HG03097 (cell line): Measurements from ENCODE around the gene LIN28A.
"Not testable (repeated sequence)": the region's sequence is repeated elsewhere in the genome, so short reads cannot be mapped to it uniquely, and the experiment has no call there.

ENCODE experiments used
- ATAC-seq: cut with Tn5 transposase; IDR thresholded peaks from one replicate; pipeline ENCODE4 v1.9.1; 2021; ENCODE audit not compliant: unreplicated experiment, low FRiP score

Gene LIN28A

GRCh38 chr1:26385063-26385462 is 25.6 kb upstream of the LIN28A start:
- ATAC-seq = not testable (repeated sequence)

DNA sequence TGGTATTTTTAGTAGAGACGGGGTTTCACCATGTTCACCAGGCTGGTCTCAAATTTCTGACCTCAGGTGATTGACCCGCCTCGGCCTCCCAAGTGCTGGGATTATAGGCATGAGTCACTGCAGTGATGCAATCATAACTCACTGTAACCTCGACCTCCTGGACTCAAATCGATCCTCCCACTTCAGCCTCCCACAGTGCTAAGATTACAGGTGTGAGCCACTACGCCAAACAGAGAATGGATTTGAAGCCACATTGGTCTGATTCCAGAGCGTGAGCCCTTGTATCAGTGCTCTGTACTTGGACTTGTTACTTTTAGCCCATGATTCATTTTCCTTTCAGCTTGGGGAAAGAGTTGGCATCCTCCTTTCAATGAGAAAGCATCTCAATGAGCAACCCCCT is 23.2 kb upstream of the LIN28A start:
- no peak for ATAC-seq

DNA sequence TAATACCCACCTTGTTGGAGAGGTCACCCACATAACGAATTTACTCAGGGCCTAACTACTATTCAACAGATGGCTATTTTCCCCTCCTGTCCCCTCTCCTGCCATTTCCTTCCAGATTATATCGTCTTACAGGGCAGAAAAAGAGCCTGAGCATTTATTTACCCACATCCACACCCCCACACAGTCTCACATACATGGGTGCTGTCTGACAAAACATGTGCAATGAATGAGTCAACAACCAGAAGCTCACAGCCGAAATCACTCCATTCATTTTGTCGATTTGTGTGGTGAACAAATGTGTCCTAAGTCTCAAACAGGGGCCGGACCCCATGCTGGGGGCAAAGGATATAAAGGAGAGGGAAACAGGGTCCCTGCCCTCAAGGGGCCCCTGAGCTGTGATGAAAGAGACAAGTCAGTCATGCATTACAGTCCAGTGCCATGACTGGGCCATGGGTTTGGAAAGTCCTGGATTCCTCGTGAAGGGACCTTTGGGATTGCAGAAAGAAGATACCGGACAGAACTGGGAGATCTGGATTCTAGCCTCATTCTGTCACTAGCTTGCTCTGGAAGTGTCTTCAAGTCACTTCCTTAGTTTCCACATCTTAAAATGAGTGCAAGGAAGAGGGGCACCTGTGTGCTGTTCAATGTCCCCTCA is 21.7 kb upstream of the LIN28A start:
- ATAC-seq = no peak

DNA sequence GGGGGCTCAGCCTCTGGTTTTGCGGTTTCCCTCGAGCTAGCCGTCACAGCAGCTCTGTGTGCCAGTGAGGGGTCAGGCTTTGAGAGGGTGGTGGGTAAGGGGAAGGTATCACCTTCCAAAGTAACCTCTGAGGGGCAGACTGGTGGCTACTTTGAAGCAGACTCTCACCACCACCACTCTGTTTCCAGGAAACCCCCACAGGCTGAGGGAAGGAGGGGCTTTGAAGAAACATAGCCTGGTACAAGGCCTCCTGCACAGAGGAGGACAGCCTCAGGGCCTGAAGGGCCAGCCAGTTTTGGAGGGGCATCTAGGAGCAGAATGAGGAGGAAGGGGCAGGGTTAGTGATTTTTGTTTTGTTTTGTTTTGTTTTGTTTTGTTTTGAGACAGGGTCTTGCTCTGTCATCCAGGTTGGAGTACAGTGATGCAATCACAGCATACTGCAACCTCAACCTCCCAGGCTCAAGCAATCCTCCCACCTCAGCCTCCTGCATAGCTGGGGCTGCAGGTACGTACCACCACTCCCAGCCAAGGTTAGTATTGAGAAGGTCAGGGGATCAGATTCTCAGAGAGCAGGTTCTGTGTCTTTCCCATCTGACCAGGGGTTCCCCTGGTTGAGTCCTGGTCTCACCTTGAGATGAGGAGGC is 20.9 kb upstream of the LIN28A start:
- ATAC-seq = no peak

DNA sequence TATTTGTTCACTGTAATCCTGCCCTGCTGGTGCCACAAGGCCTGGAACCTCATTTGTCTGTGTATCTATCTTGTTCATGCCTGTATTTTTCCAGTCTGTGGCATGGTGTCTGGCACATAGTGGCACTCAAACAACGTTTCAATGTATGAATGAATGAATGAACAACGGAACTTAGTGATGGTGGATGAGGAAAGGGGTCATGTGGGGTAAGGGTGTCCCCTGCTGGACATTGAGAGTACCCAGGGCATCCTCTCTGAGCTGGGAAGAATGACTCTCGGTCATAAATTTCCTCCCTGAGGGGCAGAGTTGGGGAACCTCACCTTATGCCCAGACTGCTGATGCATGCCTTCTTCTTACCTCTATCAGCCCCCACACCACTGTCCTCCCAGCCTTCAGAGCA is 19.2 kb upstream of the LIN28A start:
- no peak for ATAC-seq

GRCh38 chr1:26395754-26396153 is 14.9 kb upstream of the LIN28A start:
- ATAC-seq = no peak

GRCh38 chr1:26399034-26399433 is 11.6 kb upstream of the LIN28A start:
- ATAC-seq = no peak

DNA sequence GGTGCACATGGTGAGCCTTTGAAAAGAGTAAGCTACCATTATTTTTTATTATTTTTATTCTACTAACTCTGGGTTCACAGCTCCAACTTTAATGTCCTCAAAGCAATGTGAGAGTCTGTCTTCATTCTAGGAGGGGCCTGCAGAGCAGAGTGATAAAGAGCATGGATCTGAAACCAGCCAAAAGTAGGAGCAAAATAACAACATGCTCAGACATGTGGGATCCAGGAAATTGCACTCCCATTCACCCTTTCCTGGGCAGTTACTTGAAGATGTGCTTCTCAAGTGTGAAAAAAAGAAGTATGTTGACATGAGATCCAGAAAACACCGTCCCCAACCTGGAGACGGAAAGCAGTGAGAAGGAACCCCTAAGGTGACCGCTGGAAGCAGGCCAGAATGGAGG is 8.7 kb upstream of the LIN28A start:
- no peak for ATAC-seq

DNA sequence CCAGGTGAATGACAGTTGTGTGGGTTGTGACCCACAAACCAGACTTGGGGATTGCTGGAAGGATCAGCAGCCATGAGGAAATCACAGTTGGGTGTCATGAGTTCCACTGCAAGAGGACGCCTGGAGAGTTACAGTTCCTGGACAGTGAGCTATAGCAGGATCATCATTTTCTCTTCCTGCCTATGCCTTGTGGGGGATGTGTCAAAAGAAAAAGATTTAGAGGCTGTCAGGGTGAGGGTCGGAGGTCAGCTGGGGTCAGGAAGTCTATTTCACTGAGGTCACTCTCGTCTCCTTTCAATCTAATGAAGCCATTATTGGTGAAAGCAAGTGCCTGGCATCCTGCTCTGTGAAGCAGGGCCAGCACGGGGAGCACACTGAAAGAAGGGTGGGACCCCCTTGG is 7.0 kb upstream of the LIN28A start:
- ATAC-seq = no peak

DNA sequence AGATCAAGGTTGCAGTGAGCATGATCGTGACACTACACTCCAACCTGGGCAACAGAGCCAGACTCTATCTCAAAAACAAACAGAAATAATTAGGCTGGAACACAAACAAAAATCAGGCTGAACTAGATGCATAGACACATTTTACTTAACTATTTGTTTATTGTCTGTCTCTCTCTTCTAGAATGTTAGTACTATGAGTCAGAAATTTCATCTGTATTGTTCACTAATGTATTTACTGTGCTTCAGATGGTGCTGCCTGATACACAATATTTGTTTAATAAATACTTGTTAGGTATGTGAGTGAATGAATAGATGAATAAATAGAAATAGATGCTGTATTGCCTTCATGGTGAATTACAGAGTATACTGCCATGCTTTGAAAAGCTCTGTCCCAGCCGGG is 6.0 kb upstream of the LIN28A start:
- ATAC-seq = no peak

- no peak for ATAC-seq
These were observed 5.2 kb upstream of the LIN28A start for GRCh38 chr1:26405281-26405915.

DNA sequence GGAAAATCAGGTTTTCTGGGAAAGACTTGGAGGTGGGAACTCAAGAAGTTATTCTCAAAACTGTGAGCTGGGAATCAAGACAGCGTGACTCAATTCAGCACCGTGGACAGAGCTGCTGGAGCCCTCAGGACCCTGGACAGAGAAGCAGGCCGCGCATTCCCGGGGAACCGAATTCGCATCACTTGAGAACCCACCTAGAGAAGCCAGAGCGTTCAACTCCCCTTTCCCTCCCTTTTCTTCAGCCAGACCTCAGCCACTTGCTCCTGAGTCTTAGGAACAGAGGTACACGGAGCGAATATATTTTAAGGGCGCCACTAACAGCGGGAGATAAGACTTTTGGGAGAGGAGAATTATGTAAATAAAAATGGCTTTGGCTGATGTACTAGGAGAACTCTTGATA is 2.0 kb upstream of the LIN28A start:
- ATAC-seq = no peak

DNA sequence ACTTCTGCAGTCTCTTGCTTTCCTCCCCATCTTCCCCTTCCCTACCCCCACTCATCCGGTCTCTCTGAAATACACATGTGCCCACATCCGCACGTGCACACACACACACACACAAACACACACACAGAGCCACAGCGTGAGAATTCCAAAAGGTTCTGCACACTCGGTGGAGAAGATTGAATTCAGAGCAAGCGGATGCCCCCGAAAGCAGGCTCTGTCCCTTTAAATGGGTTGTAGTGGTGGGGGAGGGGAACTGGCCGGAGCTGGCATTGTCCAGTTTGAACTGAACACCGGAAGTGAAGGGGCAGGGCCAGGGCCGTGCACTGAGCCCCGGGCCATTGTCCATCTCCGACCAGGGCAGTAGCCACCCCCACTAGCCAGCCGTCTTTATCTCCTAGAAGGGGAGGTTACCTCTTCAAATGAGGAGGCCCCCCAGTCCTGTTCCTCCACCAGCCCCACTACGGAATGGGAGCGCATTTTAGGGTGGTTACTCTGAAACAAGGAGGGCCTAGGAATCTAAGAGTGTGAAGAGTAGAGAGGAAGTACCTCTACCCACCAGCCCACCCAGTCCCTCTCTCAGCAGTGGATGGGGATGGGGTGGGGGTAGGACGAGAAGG is 1.3 kb upstream of the LIN28A start:
- no peak for ATAC-seq

DNA sequence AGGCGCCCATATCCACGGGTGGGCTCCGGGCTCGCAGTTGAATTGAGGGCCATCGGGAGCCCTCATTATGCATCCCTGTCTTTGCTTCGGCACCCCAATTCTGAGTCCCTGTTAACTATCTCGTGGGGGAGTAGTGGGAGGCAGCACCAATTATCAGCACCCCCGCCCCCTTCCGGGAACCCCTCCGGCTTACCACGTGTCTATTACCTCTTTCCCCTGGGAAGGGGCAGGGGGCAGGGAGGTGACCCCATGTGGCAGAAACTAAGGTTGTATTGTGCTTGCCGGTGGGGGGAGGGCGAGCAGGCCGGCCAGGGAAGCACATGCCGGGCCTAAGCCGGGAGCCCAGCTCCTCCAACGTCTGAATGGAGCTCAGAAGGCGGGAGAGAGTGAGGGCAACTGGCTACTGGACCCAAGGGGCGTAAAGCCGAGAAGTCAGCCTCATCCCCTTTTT is 1.0 kb downstream of the LIN28A start:
- no peak for ATAC-seq

DNA sequence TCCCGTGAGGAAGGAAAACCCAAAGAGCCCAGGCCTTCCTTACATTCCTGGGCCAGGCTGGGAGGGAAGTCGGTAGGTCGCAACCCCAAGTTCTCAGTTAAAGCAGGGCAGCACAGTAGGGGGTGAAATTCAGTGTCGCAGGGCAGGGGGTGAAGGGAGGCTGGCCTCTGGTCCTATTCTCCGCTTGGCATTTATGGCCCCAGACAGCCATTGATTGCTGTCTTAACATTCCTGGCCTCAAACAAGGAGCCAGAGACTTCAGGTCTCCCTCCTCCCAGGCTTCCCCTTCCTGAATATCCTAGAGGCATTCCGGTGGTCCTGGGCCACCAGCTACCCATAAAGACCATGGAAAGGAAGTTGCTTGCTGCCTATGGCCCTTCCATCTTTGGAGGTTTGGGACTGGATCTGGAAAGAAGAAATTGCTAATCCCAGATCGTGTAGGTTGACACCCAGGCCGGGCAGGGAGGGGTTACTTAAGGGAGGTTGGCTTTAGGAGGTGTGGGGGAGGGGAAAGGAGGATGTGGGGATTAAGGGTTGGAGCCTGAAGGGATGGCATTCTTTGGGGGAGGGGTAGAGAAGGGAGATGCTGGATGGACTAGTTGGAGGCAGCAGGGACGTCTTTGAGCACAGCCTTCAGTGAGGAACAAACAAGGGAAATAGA is 1.7 kb downstream of the LIN28A start:
- no peak for ATAC-seq

DNA sequence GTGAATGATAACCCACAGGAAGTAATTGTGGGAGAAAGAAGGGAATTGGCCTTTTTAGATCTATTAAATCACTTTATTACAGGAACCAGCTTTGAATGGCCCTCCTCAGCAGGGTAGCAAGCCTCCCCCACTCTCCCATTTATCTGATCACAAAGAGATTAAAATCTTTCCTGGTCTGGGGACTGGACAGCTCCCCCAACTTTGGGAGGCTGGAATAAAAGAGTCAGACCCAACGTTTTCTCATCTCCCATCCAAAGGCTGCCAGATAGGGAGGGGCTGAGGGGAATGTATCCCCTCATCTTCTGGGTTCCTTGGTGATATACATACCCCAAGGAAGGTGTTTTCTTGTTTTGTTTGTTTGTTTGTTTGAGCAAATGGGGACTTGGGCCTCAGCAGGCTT is 2.4 kb downstream of the LIN28A start:
- no peak for ATAC-seq

DNA sequence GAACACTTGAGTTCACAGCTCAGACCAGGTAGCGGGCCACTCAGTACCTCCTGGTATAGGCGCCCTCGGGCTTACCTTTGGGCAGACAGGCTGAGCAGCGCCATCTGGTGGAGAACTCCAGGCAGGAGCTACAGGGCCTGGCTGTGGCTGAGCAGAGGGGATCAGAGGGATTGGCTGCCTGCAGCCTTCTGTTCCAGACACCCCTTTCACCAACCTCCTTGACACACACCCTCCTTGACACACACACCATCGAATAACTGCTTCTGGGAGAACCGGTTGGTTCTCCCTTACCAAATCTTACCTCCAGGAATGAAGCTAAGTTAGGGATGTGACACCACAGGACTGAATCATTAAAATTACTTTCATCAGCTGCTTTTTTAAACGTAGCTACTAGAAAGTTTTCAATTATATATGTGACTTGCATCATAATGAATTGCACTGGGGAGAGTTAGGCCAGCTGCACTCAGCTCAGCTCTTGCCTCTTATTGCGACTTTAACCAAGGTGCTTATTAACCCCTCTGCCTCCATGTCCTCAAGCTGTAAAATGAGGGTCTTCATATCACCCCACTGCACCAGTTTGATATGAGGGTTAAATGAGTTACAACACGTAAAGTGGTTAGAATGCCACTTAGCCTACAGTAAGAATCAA is 6.6 kb downstream of the LIN28A start:
- no peak for ATAC-seq

GRCh38 chr1:26418865-26419349 is 8.3 kb downstream of the LIN28A start:
- ATAC-seq = no peak

GRCh38 chr1:26419494-26419893 is 8.9 kb downstream of the LIN28A start:
- ATAC-seq = no peak

GRCh38 chr1:26429721-26430120 is 19.1 kb downstream of the LIN28A start:
- no peak for ATAC-seq
